Measurements from ENCODE around the gene CCT6B.

DNA sequence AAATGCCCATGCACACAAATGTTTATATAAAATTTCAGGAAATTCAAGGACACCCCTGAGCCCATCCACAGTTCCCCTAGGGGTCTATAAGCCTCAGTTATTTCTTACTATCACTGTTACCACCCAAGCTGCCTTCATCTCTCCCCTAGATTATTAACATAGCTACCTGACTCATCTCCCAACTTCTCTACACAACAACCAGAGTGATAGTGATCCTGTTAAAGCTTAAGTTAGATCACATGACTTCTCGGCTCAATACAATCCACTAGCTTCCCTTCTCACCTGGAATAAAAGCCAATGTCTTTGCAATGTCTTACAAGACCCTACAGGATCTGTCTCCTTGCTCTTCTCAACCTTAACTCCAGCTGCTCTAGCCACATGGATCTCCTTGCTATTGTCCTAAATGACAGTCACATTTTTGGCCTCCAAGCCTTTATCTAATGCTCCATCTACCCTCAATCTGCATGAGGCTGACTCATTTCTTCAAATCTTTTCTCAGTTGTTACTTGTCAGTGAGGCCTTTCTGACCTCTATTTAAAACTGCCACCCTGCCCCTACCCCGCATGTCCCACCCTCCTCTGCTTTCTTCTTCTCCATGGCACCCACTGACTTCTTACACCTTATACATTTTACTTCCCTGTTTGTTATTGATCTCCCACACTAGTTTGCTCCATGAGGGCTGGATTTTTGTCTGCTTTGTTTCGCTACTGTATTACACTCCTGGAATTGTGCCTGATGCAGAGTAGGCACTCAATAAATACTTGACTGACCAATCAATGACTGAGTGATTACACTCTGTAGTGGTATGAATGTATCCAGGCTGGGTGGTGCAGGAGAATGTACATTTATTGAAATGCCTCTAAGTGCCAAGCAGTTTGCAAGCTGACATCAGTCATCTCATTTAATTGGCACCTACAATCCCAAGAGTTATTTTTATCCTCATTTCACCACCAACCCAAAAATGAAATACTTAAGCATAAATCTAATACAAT lies 13.8 kb upstream of the CCT6B start:
- TF ChIP-seq, protein P1, sequence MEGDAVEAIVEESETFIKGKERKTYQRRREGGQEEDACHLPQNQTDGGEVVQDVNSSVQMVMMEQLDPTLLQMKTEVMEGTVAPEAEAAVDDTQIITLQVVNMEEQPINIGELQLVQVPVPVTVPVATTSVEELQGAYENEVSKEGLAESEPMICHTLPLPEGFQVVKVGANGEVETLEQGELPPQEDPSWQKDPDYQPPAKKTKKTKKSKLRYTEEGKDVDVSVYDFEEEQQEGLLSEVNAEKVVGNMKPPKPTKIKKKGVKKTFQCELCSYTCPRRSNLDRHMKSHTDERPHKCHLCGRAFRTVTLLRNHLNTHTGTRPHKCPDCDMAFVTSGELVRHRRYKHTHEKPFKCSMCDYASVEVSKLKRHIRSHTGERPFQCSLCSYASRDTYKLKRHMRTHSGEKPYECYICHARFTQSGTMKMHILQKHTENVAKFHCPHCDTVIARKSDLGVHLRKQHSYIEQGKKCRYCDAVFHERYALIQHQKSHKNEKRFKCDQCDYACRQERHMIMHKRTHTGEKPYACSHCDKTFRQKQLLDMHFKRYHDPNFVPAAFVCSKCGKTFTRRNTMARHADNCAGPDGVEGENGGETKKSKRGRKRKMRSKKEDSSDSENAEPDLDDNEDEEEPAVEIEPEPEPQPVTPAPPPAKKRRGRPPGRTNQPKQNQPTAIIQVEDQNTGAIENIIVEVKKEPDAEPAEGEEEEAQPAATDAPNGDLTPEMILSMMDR (conservative IDR thresholded peaks at IDR 0.05): no peak
- no peak for TF ChIP-seq ZFX (IDR thresholded peaks at IDR 0.05)
